Hepatocyte (in vitro differentiated cells): ENCODE data around the gene TNS3.

ENCODE experiments used
- EZH2phosphoT487 ChIP-seq: fragments of 200-600 bp; sonication (generic); IDR thresholded peaks from one replicate; pipeline ENCODE4 v1.6.1; 2018; ENCODE audit warnings: antibody characterized with exemption, mild to moderate bottlenecking, low read depth, moderate library complexity; ENCODE audit not compliant: unreplicated experiment, severe bottlenecking
- TF ChIP-seq, protein P1 (sequence below): fragments of 200-600 bp; sonication (generic); IDR thresholded peaks from 2 replicates; pipeline ENCODE4 v1.5.1; 2016; ENCODE audit warnings: antibody characterized with exemption, mild to moderate bottlenecking; ENCODE audit not compliant: poor library complexity

DNA sequence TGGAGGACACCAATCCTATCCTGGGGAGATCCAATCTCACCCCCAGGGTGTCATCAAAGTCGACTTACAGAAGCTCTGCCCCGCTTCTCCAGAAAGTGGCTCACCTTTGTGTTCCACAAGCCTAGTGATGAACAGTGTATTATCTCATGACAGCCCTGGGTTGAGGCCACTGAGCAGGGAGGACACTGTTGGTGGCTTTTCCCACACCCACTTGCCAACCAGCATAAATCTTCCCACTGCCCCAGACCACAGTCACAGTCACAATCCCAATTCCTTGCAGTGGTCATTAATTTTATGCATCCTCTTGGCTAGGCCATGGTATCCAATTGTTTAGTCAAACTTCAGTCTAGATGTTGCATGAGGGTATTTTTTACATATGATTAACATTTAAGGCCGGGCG is 18.4 kb downstream of the TNS3 start:
- TF ChIP-seq, protein P1, sequence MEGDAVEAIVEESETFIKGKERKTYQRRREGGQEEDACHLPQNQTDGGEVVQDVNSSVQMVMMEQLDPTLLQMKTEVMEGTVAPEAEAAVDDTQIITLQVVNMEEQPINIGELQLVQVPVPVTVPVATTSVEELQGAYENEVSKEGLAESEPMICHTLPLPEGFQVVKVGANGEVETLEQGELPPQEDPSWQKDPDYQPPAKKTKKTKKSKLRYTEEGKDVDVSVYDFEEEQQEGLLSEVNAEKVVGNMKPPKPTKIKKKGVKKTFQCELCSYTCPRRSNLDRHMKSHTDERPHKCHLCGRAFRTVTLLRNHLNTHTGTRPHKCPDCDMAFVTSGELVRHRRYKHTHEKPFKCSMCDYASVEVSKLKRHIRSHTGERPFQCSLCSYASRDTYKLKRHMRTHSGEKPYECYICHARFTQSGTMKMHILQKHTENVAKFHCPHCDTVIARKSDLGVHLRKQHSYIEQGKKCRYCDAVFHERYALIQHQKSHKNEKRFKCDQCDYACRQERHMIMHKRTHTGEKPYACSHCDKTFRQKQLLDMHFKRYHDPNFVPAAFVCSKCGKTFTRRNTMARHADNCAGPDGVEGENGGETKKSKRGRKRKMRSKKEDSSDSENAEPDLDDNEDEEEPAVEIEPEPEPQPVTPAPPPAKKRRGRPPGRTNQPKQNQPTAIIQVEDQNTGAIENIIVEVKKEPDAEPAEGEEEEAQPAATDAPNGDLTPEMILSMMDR, result no peak
- no peak for TF ChIP-seq EZH2phosphoT487
